DND-41 (cell line): ENCODE data around the gene ONECUT3.

Experiments used
- ATAC-seq: fragments of 200-7000 bp; cut with Tn5 transposase; 3 replicates; pipeline ENCODE4 v1.9.1; 2021; ENCODE audit warnings: low read depth; ENCODE audit not compliant: insufficient read depth
- DNase-seq: peaks from one replicate; pipeline ENCODE4 v3.0.0-alpha.2; 2020
- H2AFZ ChIP-seq: 2 replicates; pipeline ENCODE4 v1.6.0; 2012; ENCODE audit warnings: low read depth, low read length
- H3K27ac ChIP-seq: 2 replicates; pipeline ENCODE4 v1.5.1; 2012; ENCODE audit warnings: low read length, inconsistent platforms
- H3K27me3 ChIP-seq: fragments of 200-600 bp; sonication (generic); 2 replicates; pipeline ENCODE4 v1.6.0; 2012; ENCODE audit warnings: low read length, mild to moderate bottlenecking, inconsistent platforms; ENCODE audit not compliant: insufficient read depth, poor library complexity
- H3K36me3 ChIP-seq: 2 replicates; pipeline ENCODE4 v1.5.1; 2012; ENCODE audit warnings: low read length, inconsistent platforms; ENCODE audit not compliant: insufficient read depth
- H3K4me1 ChIP-seq: 2 replicates; pipeline ENCODE4 v1.5.1; 2012; ENCODE audit warnings: mild to moderate bottlenecking, low read length; ENCODE audit not compliant: insufficient read depth
- H3K4me2 ChIP-seq: 2 replicates; pipeline ENCODE4 v1.6.0; 2012; ENCODE audit warnings: mild to moderate bottlenecking, moderate library complexity, low read length, inconsistent platforms; ENCODE audit not compliant: insufficient read depth
- H3K4me3 ChIP-seq, 2 experiments: fragments of 200-600 bp in 1 of 2; shearing (Covaris generic) in 1 of 2; 2 replicates each; pipeline ENCODE4 v1.5.1; 2012 to 2016; ENCODE audit warnings: inconsistent platforms in 2 of 2, low read length in 2 of 2, mild to moderate bottlenecking in 2 of 2, low read depth in 1 of 2, moderate library complexity in 1 of 2
- H3K79me2 ChIP-seq: 2 replicates; pipeline ENCODE4 v1.6.0; 2012; ENCODE audit warnings: low read length, inconsistent platforms; ENCODE audit not compliant: insufficient read depth
- H3K9ac ChIP-seq: 2 replicates; pipeline ENCODE4 v1.6.0; 2012; ENCODE audit warnings: low read depth, mild to moderate bottlenecking, inconsistent platforms, low read length, moderate library complexity
- H3K9me3 ChIP-seq: 2 replicates; pipeline ENCODE4 v1.5.1; 2012; ENCODE audit warnings: low read length, moderate library complexity, mild to moderate bottlenecking, inconsistent platforms; ENCODE audit not compliant: insufficient read depth, severe bottlenecking
- H4K20me1 ChIP-seq: 2 replicates; pipeline ENCODE4 v1.6.0; 2012; ENCODE audit warnings: low read length; ENCODE audit not compliant: insufficient read depth
- EZH2 ChIP-seq: IDR thresholded peaks from 3 replicates; pipeline ENCODE4 v1.6.1; 2012; ENCODE audit warnings: borderline replicate concordance, low read depth, mild to moderate bottlenecking, moderate library complexity, low read length, inconsistent platforms; ENCODE audit not compliant: severe bottlenecking
- TF ChIP-seq, protein P1 (sequence below): IDR thresholded peaks from 2 replicates; pipeline ENCODE4 v1.5.1; 2012; ENCODE audit warnings: borderline replicate concordance, low read length, moderate library complexity, mild to moderate bottlenecking; ENCODE audit not compliant: poor library complexity, severe bottlenecking; ENCODE audit errors: extremely low read depth

The ONECUT3 gene

DNA sequence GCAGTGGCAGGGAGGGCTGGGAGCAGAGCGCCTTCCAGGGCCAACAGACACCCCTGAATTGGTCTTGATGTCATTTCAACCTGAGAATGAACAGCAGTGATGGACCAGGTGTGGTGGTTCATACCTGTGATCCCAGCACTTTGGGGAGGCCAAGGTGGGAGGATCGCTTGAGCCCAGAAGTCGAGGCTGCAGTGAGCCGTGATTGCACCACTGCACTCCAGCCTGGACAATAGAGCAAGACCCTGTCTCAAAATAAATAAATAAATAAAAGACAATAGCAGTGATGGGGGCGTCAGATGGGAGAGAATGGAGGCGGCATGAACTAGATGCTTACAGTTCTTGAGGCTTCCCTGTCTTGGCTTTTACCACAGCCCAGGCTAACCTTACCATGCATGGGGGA is 46.1 kb upstream of the ONECUT3 start:
- no peaks in the 10 kb centered on the region for H3K36me3 ChIP-seq
- H3K9me3 ChIP-seq = no peaks in the 10 kb centered on the region
- ATAC-seq = no peak
- no peak overlapping the region for H2AFZ ChIP-seq
- no peak overlapping the region for H3K4me2 ChIP-seq
- no peaks in the 10 kb centered on the region for H3K79me2 ChIP-seq
- TF ChIP-seq, protein P1, sequence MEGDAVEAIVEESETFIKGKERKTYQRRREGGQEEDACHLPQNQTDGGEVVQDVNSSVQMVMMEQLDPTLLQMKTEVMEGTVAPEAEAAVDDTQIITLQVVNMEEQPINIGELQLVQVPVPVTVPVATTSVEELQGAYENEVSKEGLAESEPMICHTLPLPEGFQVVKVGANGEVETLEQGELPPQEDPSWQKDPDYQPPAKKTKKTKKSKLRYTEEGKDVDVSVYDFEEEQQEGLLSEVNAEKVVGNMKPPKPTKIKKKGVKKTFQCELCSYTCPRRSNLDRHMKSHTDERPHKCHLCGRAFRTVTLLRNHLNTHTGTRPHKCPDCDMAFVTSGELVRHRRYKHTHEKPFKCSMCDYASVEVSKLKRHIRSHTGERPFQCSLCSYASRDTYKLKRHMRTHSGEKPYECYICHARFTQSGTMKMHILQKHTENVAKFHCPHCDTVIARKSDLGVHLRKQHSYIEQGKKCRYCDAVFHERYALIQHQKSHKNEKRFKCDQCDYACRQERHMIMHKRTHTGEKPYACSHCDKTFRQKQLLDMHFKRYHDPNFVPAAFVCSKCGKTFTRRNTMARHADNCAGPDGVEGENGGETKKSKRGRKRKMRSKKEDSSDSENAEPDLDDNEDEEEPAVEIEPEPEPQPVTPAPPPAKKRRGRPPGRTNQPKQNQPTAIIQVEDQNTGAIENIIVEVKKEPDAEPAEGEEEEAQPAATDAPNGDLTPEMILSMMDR = no peak
- TF ChIP-seq EZH2 = no peak
- no peaks in the 10 kb centered on the region for H4K20me1 ChIP-seq
- no peaks in the 10 kb centered on the region for H3K27me3 ChIP-seq
- H3K27ac ChIP-seq = no peak overlapping the region
- H3K4me1 ChIP-seq = no peaks in the 10 kb centered on the region
- no peak overlapping the region for H3K4me3 ChIP-seq
- DNase-seq = no peak
- H3K9ac ChIP-seq = no peak overlapping the region

DNA sequence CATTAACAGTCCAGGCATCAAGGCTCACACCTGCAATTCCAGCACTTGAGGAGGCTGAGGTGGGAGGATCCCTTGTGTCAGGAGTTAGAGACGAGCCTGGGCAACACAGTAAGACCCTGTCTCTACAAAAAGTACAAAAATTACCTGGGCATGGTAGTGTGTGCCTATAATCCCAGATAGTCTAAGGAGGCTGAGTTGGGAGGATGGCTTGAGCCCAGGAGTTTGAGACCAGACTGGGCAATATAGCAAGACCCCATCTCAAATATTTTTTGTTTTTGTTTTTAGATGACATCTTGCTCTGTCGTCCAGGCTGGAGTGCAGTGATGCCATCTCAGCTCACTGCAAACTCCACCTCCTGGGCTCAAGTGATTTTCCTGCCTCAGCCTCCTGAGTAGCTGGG is 40.1 kb upstream of the ONECUT3 start:
- Histone ChIP-seq H3K9ac (no peak overlapping the region), H3K4me2 (no peak overlapping the region), H3K79me2 (no peaks in the 10 kb centered on the region), H3K27me3 (no peaks in the 10 kb centered on the region), H3K36me3 (no peaks in the 10 kb centered on the region), H3K4me1 (no peaks in the 10 kb centered on the region), H4K20me1 (no peaks in the 10 kb centered on the region), H3K27ac (no peak overlapping the region), H3K9me3 (no peaks in the 10 kb centered on the region), H2AFZ (no peak overlapping the region), H3K4me3 (no peak overlapping the region)
- ATAC-seq (no peak), DNase-seq (no peak)
- TF ChIP-seq EZH2 = no peak
- TF ChIP-seq, protein P1 = no peak

DNA sequence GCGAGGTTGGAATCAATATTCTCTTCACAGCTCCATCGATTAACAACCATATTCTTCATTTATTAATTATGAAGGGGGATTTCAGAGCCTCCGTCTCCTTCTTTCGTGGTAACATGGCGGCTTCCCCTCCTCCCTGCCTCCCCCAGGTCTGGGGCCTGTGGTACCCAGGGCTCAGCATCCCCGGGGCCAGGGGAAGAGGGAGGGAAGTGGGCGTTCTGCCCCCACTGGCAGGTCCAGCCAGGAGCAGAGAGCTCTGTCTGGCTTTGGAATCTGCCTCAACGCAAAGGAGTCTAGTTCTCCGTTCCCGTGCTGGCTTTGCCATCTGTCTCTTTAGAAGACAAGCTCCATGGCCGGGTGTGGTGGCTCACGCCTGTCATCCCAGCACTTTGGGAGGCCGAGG is 37.8 kb upstream of the ONECUT3 start:
- Histone ChIP-seq H3K27me3 (no peaks in the 10 kb centered on the region), H3K79me2 (no peaks in the 10 kb centered on the region), H2AFZ (no peak overlapping the region), H3K9me3 (no peaks in the 10 kb centered on the region), H4K20me1 (no peaks in the 10 kb centered on the region), H3K9ac (no peak overlapping the region), H3K4me2 (no peak overlapping the region), H3K27ac (no peak overlapping the region), H3K4me3 (no peak overlapping the region), H3K4me1 (no peaks in the 10 kb centered on the region), H3K36me3 (no peaks in the 10 kb centered on the region)
- TF ChIP-seq, protein P1 = no peak
- TF ChIP-seq EZH2 = no peak
- no peak for ATAC-seq
- DNase-seq = no peak

DNA sequence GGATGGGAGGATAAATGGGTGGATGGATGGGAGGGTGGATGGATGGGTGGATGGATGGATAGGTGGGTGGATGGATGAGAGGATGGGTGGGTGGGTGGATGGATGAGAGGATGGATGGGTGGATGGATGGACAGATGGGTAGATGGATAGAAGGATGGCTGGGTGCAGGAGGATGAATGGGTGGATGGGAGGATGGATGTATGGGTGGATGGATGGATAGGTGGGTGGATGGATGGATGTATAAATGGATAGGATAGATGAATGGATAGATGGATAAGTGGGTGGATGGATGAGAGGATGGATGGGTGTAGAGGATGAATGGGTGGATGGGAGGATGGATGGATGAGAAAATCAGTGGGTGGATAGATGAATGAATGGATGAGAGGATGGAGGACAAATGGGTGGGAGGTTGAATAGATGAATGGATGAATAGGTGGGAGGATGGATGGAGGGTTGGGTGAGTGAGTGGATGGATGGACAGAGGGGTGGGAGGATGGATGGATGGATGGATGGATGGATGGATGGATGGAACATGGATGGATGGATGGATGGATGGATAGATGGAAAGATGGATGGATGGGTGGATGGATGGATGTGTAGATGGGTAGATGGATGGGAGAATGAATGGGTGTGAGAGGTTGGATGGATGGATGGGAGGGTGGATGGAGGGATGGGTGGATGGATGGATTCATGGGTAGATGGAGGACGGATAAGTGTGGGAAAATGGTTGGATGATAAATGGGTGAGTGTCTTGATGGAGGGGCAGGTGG is 35.9 kb upstream of the ONECUT3 start:
- Histone ChIP-seq H2AFZ (no peak overlapping the region), H3K4me3 (no peak overlapping the region), H3K27me3 (peaks cover 2% of the 10 kb centered on the region), H3K4me2 (no peak overlapping the region), H4K20me1 (no peaks in the 10 kb centered on the region), H3K27ac (no peak overlapping the region), H3K9me3 (no peaks in the 10 kb centered on the region), H3K36me3 (no peaks in the 10 kb centered on the region), H3K9ac (no peak overlapping the region), H3K4me1 (no peaks in the 10 kb centered on the region), H3K79me2 (no peaks in the 10 kb centered on the region)
- ATAC-seq (no peak), DNase-seq (no peak)
- TF ChIP-seq EZH2 = no peak
- TF ChIP-seq, protein P1 = no peak
